Kidney (tissue), 14 donors: ENCODE results near the gene DIPK1C. TPM values are rescaled to one million over a fixed set of nuclear protein-coding genes. Genes with fewer than 3 reads are reported as not detected.

ENCODE experiments used
- DNase-seq, 5 donors: peaks; one replicate each; pipeline ENCODE4 v3.0.0-alpha.2; 2013 to 2020
- FAIRE-seq: peaks from 2 replicates; lab custom pipeline; 2012; peaks lifted over from hg19 to GRCh38; lab: Jason Lieb, UNC
- H3K27ac ChIP-seq, 2 donors: one replicate each; pipeline ENCODE4 v1.7.0; 2013; ENCODE audit warnings: low read depth in 2 of 2, low read length in 2 of 2, inconsistent platforms in 1 of 2
- H3K27me3 ChIP-seq: one replicate; pipeline ENCODE4 v1.7.1; 2013; ENCODE audit warnings: low read length, inconsistent platforms; ENCODE audit not compliant: control insufficient read depth, insufficient read depth
- H3K36me3 ChIP-seq, 3 donors: one replicate each; pipeline versions ENCODE4 v1.7.0 to v1.7.1; 2013; ENCODE audit warnings: low read length in 3 of 3, control low read depth in 1 of 3, inconsistent platforms in 1 of 3; ENCODE audit not compliant: insufficient read depth in 3 of 3, control insufficient read depth in 2 of 3
- H3K4me1 ChIP-seq, 3 donors: one replicate each; pipeline versions ENCODE4 v1.7.0 to v1.7.1; 2013; ENCODE audit warnings: low read length in 3 of 3, inconsistent platforms in 1 of 3, low read depth in 1 of 3; ENCODE audit not compliant: control insufficient read depth in 2 of 3, insufficient read depth in 2 of 3
- H3K4me3 ChIP-seq, 3 donors: one replicate each; pipeline versions ENCODE4 v1.7.0 to v1.8.1; 2013; ENCODE audit warnings: low read length in 3 of 3, control low read depth in 1 of 3, inconsistent platforms in 1 of 3
- H3K9ac ChIP-seq, 3 donors: one replicate each; pipeline versions ENCODE4 v1.7.0 to v1.7.1; 2013; ENCODE audit warnings: low read length in 3 of 3, control low read depth in 1 of 3, inconsistent platforms in 1 of 3
- H3K9me3 ChIP-seq, 3 donors: one replicate each; pipeline versions ENCODE4 v1.7.0 to v1.7.1; 2013; ENCODE audit warnings: low read length in 3 of 3, control low read depth in 1 of 3, inconsistent platforms in 1 of 3; ENCODE audit not compliant: control insufficient read depth in 2 of 3, insufficient read depth in 1 of 3
- CTCF ChIP-seq: IDR thresholded peaks from 3 replicates; pipeline ENCODE4 v1.5.1; 2012; ENCODE audit warnings: mild to moderate bottlenecking, moderate library complexity, borderline replicate concordance; ENCODE audit not compliant: insufficient read depth; ENCODE audit errors: extremely low read depth
- intact Hi-C: fragments of 100-400 bp; cut with DNase I; formaldehyde crosslinking; loops from one replicate; pipeline ENCODE4 v1.11.1; 2022
- polyA plus RNA-seq: library from polyadenylated mRNA; stranded (reverse); fragments of 350-450 nt; fragmentation: Illumina TruSeq; extraction: RNeasy Lipid Tissue Mini Kit (QIAGEN cat#74804); gene quantifications from one replicate; pipeline ENCODE4 v1.2.3, GENCODE V29; 2014; ENCODE audit warnings: low read depth, low replicate concordance; ENCODE audit not compliant: insufficient read depth
- total RNA-seq: library from RNA; stranded (reverse); fragmentation: NEBNext Ultra II Directional; extraction: Animal tissue kit (Norgen Biotek cat#: 25700); gene quantifications from one replicate; pipeline ENCODE4 v1.2.1, GENCODE V29; 2021
- donor health status: control.
- donor health status: control.
- donor health status: control.
- donor health status: control.
- donor health status: control.
- donor health status: DM: yes; HTN: yes; CAD: no.
- donor health status: Normal renal cell carcinoma (clear cell type).

DIPK1C gene
- total and polyA plus RNA-seq, 2 donors from 2014 or later: 0.09 TPM; not detected in 1

GRCh38 chr18:74396171-74397169 is 60.6 kb downstream of the DIPK1C start:
- TF ChIP-seq CTCF: no peak
- FAIRE-seq (no peak), DNase-seq (peak in 1 of 5 donors; percentile 46)
- H3K4me3 ChIP-seq: no peak overlapping the region
- H3K27ac ChIP-seq: peak overlapping the region in 1 of 2 donors; percentile 7
- peaks cover 0 to 10% (median 6%) of the 10 kb centered on the region in 3 donors for H3K4me1 ChIP-seq
- intact Hi-C loops: no loop called here
- H3K36me3 ChIP-seq: no peaks in the 10 kb centered on the region
- no peaks in the 10 kb centered on the region for H3K9me3 ChIP-seq
- no peaks in the 10 kb centered on the region for H3K27me3 ChIP-seq
- no peak overlapping the region for H3K9ac ChIP-seq

DNA sequence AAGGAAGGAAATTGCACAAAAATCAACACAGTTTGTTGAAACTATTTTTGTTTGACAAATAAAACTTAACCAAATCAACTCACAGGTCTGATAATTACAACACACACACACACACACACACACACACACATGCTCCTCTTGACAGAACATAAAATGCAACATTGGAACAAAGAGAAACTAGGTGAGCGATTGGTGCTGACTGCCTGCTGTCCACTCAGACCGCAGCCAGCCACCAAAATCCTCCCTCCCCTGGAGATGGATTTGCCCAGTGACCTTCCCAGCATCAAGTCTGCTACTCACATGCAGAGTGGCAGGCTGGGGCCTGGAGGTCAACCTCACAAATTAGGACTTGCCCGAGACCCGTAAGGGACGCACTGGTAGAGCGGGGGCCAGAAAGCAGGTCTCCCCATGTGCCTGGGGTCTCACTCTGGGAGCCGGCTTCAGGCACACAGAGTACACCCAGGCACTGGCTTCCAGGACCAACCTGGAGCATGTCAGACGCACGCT is 61.4 kb downstream of the DIPK1C start:
- no peaks in the 10 kb centered on the region for H3K9me3 ChIP-seq
- no peaks in the 10 kb centered on the region for H3K36me3 ChIP-seq
- no peaks in the 10 kb centered on the region for H3K27me3 ChIP-seq
- no peak for TF ChIP-seq CTCF
- FAIRE-seq (no peak), DNase-seq (peak in 2 of 5 donors; percentile 35 to 39)
- H3K9ac ChIP-seq: no peak overlapping the region
- H3K27ac ChIP-seq: peak overlapping the region in 1 of 2 donors; percentile 23
- intact Hi-C loops: no loop called here
- H3K4me1 ChIP-seq: peaks cover 0 to 10% (median 6%) of the 10 kb centered on the region in 3 donors
- no peak overlapping the region for H3K4me3 ChIP-seq

GRCh38 chr18:74395006-74395405 is 62.1 kb downstream of the DIPK1C start:
- no peaks in the 10 kb centered on the region for H3K36me3 ChIP-seq
- FAIRE-seq (no peak), DNase-seq (no peak)
- no peak overlapping the region for H3K9ac ChIP-seq
- H3K9me3 ChIP-seq: no peaks in the 10 kb centered on the region
- TF ChIP-seq CTCF: no peak
- no peaks in the 10 kb centered on the region for H3K27me3 ChIP-seq
- H3K27ac ChIP-seq: no peak overlapping the region
- no peak overlapping the region for H3K4me3 ChIP-seq
- intact Hi-C loops: no loop called here
- H3K4me1 ChIP-seq: peaks cover 0 to 10% (median 6%) of the 10 kb centered on the region in 3 donors
